GM18526 (cell line): ENCODE measurements around the gene RARA.

Experiments
- POLR2A ChIP-seq: IDR thresholded peaks from 3 replicates; pipeline ENCODE4 v1.6.1; 2011; ENCODE audit not compliant: insufficient read length; ENCODE audit errors: extremely low read depth

The RARA gene

GRCh38 chr17:40364906-40365305 is 55.9 kb downstream of the RARA start:
- no peak for TF ChIP-seq POLR2A

GRCh38 chr17:40366076-40366860 is 57.3 kb downstream of the RARA start:
- no peak for TF ChIP-seq POLR2A

- no peak for TF ChIP-seq POLR2A
These were observed 58.0 kb downstream of the RARA start for GRCh38 chr17:40366861-40367518.

- no peak for TF ChIP-seq POLR2A
These were observed 60.9 kb downstream of the RARA start for GRCh38 chr17:40369923-40370322.

- TF ChIP-seq POLR2A: no peak
These were observed 62.4 kb downstream of the RARA start for GRCh38 chr17:40371261-40371929.

GRCh38 chr17:40372031-40372430 is 63.1 kb downstream of the RARA start:
- TF ChIP-seq POLR2A: no peak

GRCh38 chr17:40373324-40373723 is 64.3 kb downstream of the RARA start:
- no peak for TF ChIP-seq POLR2A

- TF ChIP-seq POLR2A: no peak
These were observed 65.0 kb downstream of the RARA start for GRCh38 chr17:40373999-40374398.

GRCh38 chr17:40374821-40375498 is 66.0 kb downstream of the RARA start:
- no peak for TF ChIP-seq POLR2A

GRCh38 chr17:40377832-40378231 is 68.9 kb downstream of the RARA start:
- no peak for TF ChIP-seq POLR2A

GRCh38 chr17:40378966-40379365 is 70.0 kb downstream of the RARA start:
- TF ChIP-seq POLR2A: no peak

- TF ChIP-seq POLR2A: no peak
These were observed 73.3 kb downstream of the RARA start for GRCh38 chr17:40382251-40382650.

GRCh38 chr17:40399185-40399584 is 90.2 kb downstream of the RARA start:
- TF ChIP-seq POLR2A: no peak

- TF ChIP-seq POLR2A: no peak
These were observed 93.7 kb downstream of the RARA start for GRCh38 chr17:40402668-40403067.

- no peak for TF ChIP-seq POLR2A
These were observed 95.0 kb downstream of the RARA start for GRCh38 chr17:40404003-40404402.
